Ovary (tissue), 9 donors: Measurements from ENCODE around the gene PDE4D. TPM values are rescaled to one million over a fixed set of nuclear protein-coding genes. Genes with fewer than 3 reads are reported as not detected.

Source experiments
- DNase-seq, 5 donors: peaks; one replicate each; pipeline ENCODE4 v3.0.0-alpha.2; 2019 to 2020
- H3K27ac ChIP-seq, 2 donors: fragments of 200-600 bp; one replicate each; pipeline versions ENCODE4 v1.5.1 to v1.8.0; 2019 to 2022
- H3K27me3 ChIP-seq: fragments of 200-600 bp; one replicate; pipeline ENCODE4 v1.8.0; 2022
- H3K36me3 ChIP-seq: fragments of 200-600 bp; sonication (generic); one replicate; pipeline ENCODE4 v1.5.1; 2019
- H3K4me1 ChIP-seq: one replicate; pipeline ENCODE4 v1.8.1; 2013; ENCODE audit warnings: mild to moderate bottlenecking, moderate library complexity; ENCODE audit not compliant: insufficient read depth
- H3K4me3 ChIP-seq: fragments of 200-600 bp; sonication (generic); one replicate; pipeline ENCODE4 v1.5.1; 2017
- H3K9me3 ChIP-seq, 2 donors: fragments of 200-600 bp in 1 of 2; sonication (generic) in 1 of 2; one replicate each; pipeline versions ENCODE4 v1.5.1 to v1.8.1; 2013 to 2019; ENCODE audit warnings: mild to moderate bottlenecking in 1 of 2, moderate library complexity in 1 of 2
- EP300 ChIP-seq: sonication (generic); formaldehyde crosslinking; IDR thresholded peaks from one replicate; pipeline ENCODE4 v1.6.1; 2017; ENCODE audit warnings: antibody characterized with exemption
- POLR2A ChIP-seq: fragments of 450-650 bp; IDR thresholded peaks from one replicate; pipeline ENCODE4 v1.6.1; 2017; ENCODE audit warnings: antibody characterized with exemption, mild to moderate bottlenecking, moderate library complexity
- WGBS, 3 donors: extraction: QIAGEN DNeasy Blood & Tissue Kit in 1 of 3; methylation state at CpG; one replicate each; pipeline versions ENCODE4 v1.1.5 to v1.1.7; 2013 to 2017; 5-methylcytosine and 5-hydroxymethylcytosine counted together
- intact Hi-C, 4 donors: fragments of 100-400 bp; cut with DNase I; formaldehyde crosslinking; loops; one replicate each; pipeline versions ENCODE4 v1.11.0 to v1.15.1; 2022 to 2023
- polyA plus RNA-seq, 2 donors: library from polyadenylated mRNA; stranded (reverse); fragments of 200-250 nt in 1 of 2; fragments of 350-450 nt in 1 of 2; fragmentation: Illumina TruSeq in 1 of 2; extraction: RNeasy Lipid Tissue Mini Kit (QIAGEN cat#74804) in 1 of 2; gene quantifications; one replicate each; pipeline ENCODE4 v1.2.3, GENCODE V29; 2013 to 2014
- total RNA-seq, 7 donors: library from RNA; depleted of rRNA in 2 of 7; stranded (reverse); fragments of >200 nt in 2 of 7; fragmentation: NEBNext Ultra II Directional in 3 of 7; extraction: Animal tissue kit (Norgen Biotek cat#: 25700) in 3 of 7; gene quantifications; one replicate each; pipeline versions ENCODE4 v1.1.0 to v1.2.4, GENCODE V29; 2016 to 2023
- TF ChIP-seq, protein P1 (sequence below), 3 donors: fragments of 450-650 bp in 2 of 3; fragments of 200-600 bp in 1 of 3; IDR thresholded peaks; one replicate each; pipeline versions ENCODE4 v1.5.1 to v1.8.0; 2016 to 2022; ENCODE audit warnings: antibody characterized with exemption in 3 of 3, mild to moderate bottlenecking in 1 of 3
- donor health status: DM: no; HTN: no; CAD: no; lungs with moderate emphysema.
- donor health status: DM: no; HTN: no; CAD: no.
- donor health status: Bipolar disorder and iron deficiency.
- donor health status: DM: yes; HTN: yes; CAD: no.
- donor health status: DM: no; HTN: no; CAD: no.
- donor health status: DM: yes; HTN: yes; CAD: no.

PDE4D gene
- total and polyA plus RNA-seq, 9 donors, result 1.3 to 67.6 (median 8.4) TPM

DNA sequence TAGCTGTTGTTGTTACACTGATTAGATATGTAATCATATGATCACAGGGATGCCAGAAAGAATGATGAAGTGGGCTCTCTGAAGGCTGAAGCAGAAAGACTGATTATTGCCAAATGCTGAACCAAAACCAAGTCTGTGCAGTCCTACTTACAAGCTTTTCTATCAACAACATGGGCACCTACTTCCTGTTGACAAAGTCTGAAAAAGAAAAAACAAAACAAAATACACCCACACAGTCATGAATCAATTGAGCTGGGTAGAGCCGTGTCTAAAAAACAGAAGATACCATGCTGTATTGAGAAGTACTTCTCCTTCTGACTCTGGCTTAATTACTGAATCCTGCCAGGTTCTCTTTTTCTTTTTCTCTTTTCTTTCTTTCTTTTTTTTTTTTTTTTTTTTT lies 947.3 kb downstream of the PDE4D start:
- H3K36me3 ChIP-seq, result no peaks in the 10 kb centered on the region
- TF ChIP-seq, protein P1, sequence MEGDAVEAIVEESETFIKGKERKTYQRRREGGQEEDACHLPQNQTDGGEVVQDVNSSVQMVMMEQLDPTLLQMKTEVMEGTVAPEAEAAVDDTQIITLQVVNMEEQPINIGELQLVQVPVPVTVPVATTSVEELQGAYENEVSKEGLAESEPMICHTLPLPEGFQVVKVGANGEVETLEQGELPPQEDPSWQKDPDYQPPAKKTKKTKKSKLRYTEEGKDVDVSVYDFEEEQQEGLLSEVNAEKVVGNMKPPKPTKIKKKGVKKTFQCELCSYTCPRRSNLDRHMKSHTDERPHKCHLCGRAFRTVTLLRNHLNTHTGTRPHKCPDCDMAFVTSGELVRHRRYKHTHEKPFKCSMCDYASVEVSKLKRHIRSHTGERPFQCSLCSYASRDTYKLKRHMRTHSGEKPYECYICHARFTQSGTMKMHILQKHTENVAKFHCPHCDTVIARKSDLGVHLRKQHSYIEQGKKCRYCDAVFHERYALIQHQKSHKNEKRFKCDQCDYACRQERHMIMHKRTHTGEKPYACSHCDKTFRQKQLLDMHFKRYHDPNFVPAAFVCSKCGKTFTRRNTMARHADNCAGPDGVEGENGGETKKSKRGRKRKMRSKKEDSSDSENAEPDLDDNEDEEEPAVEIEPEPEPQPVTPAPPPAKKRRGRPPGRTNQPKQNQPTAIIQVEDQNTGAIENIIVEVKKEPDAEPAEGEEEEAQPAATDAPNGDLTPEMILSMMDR (IDR thresholded peaks at IDR 0.05), result no peak
- TF ChIP-seq EP300 (no peak), POLR2A (no peak)
- H3K27me3 ChIP-seq, result no peaks in the 10 kb centered on the region
- no peaks in the 10 kb centered on the region for H3K9me3 ChIP-seq
- DNase-seq, result no peak
- intact Hi-C loops, result no loop called here
- no peaks in the 10 kb centered on the region for H3K4me1 ChIP-seq
- 0 to 30% (median 17%) methylated on average over 1 of the region's 1 CpG for WGBS, 3 donors
- no peak overlapping the region for H3K27ac ChIP-seq
- H3K4me3 ChIP-seq, result no peak overlapping the region

GRCh38 chr5:58944221-58944620 lies 949.3 kb downstream of the PDE4D start:
- intact Hi-C loops, result no loop called here
- Histone ChIP-seq H3K27me3 (no peaks in the 10 kb centered on the region), H3K27ac (no peak overlapping the region), H3K9me3 (no peaks in the 10 kb centered on the region), H3K4me3 (no peak overlapping the region), H3K36me3 (no peaks in the 10 kb centered on the region), H3K4me1 (no peaks in the 10 kb centered on the region)
- DNase-seq, result no peak
- TF ChIP-seq EP300 (no peak), POLR2A (no peak)
- TF ChIP-seq, protein P1 (IDR thresholded peaks at IDR 0.05), result no peak
- WGBS, 3 donors, result 51 to 63% (median 53%) methylated on average over 1 of the region's 1 CpG

- TF ChIP-seq EP300 (no peak), POLR2A (no peak)
- TF ChIP-seq, protein P1 (IDR thresholded peaks at IDR 0.05), result no peak
- Histone ChIP-seq H3K27me3 (no peaks in the 10 kb centered on the region), H3K27ac (no peak overlapping the region), H3K9me3 (no peaks in the 10 kb centered on the region), H3K36me3 (no peaks in the 10 kb centered on the region), H3K4me1 (no peaks in the 10 kb centered on the region), H3K4me3 (no peak overlapping the region)
- intact Hi-C loops, result no loop called here
- WGBS, 3 donors, result 46 to 50% (median 49%) methylated on average over 2 of the region's 2 CpGs
- DNase-seq, result no peak
Measured at GRCh38 chr5:58940446-58940845, 953.1 kb downstream of the PDE4D start.

DNA sequence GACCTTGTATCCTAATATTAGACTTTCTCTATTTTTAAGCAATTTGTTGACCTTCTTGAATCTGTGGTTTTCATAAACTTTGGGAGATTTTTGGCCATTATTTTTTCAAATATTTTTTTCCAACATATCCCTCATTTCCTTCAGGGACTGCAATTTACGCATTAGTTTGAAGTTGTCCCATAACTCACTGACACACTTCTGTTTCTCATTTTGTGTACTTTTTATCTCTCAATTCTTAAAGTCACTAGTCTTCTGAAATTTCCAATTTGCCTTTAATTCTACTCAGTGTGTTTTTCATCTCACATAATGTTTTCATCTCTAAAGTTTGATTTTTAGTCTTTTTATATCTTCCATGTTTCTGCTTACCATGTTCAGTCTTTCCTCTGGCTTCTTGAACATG lies 953.9 kb downstream of the PDE4D start:
- Histone ChIP-seq H3K27ac (no peak overlapping the region), H3K4me1 (no peaks in the 10 kb centered on the region), H3K4me3 (no peak overlapping the region), H3K9me3 (no peaks in the 10 kb centered on the region), H3K36me3 (no peaks in the 10 kb centered on the region), H3K27me3 (no peaks in the 10 kb centered on the region)
- 75 to 97% (median 88%) methylated on average over 1 of the region's 1 CpG for WGBS, 3 donors
- TF ChIP-seq, protein P1 (IDR thresholded peaks at IDR 0.05), result no peak
- no peak for TF ChIP-seq POLR2A
- no peak for TF ChIP-seq EP300
- intact Hi-C loops, result no loop called here
- no peak for DNase-seq
